NB4 (cell line): ENCODE results near the gene DDX41.
A peak's percentile ranks its signal among the peaks of the same experiment; 100 is the strongest.

Experiments used
- DNase-seq: peaks from one replicate; pipeline ENCODE4 v3.0.0; 2010; ENCODE audit warnings: low read depth
- H3K4me3 ChIP-seq: one replicate; pipeline ENCODE4 v1.5.1; 2011; ENCODE audit warnings: mild to moderate bottlenecking, low read depth, low read length, moderate library complexity
- CTCF ChIP-seq: IDR thresholded peaks from one replicate; pipeline ENCODE4 v1.5.1; 2012; ENCODE audit warnings: low read depth, low read length
- MAX ChIP-seq: IDR thresholded peaks from 2 replicates; pipeline ENCODE4 v1.6.1; 2011; ENCODE audit warnings: low read depth, low read length
- MYC ChIP-seq: IDR thresholded peaks from 2 replicates; pipeline ENCODE4 v1.6.1; 2011; ENCODE audit warnings: low read depth, low read length
- POLR2A ChIP-seq: IDR thresholded peaks from 2 replicates; pipeline ENCODE4 v1.6.1; 2011; ENCODE audit warnings: mild to moderate bottlenecking; ENCODE audit not compliant: insufficient read length; ENCODE audit errors: extremely low read depth

DDX41 gene

GRCh38 chr5:177496070-177496726 is 20.6 kb downstream of the DDX41 start:
- peak overlapping the region; percentile 58 for H3K4me3 ChIP-seq

GRCh38 chr5:177495243-177496060 is 21.3 kb downstream of the DDX41 start:
- peak overlapping the region; percentile 58 for H3K4me3 ChIP-seq
- DNase-seq = peak; percentile 70
- TF ChIP-seq CTCF = no peak
- TF ChIP-seq MAX = no peak
- no peak for TF ChIP-seq MYC
- TF ChIP-seq POLR2A = no peak

More at GRCh38 chr5:177496070-177496726, 20.6 kb downstream of the DDX41 start:
- DNase-seq = peak; percentile 40
- TF ChIP-seq MAX (no peak), MYC (no peak), POLR2A (no peak), CTCF (no peak)

- peak; percentile 95 for DNase-seq
These were observed 22.2 kb downstream of the DDX41 start for GRCh38 chr5:177494346-177495195.

GRCh38 chr5:177493795-177494345 is 22.9 kb downstream of the DDX41 start:
- no peak overlapping the region for H3K4me3 ChIP-seq
- no peak for TF ChIP-seq POLR2A
- TF ChIP-seq MAX = no peak
- TF ChIP-seq MYC = no peak
- no peak for TF ChIP-seq CTCF
- no peak for DNase-seq

More at GRCh38 chr5:177494346-177495195, 22.2 kb downstream of the DDX41 start:
- H3K4me3 ChIP-seq = no peak overlapping the region
- TF ChIP-seq MYC (peak; percentile 30; the same call in 1 of the 2 replicates), MAX (no peak), CTCF (peak; percentile 24)

- TF ChIP-seq CTCF (no peak), POLR2A (no peak), MAX (no peak), MYC (no peak)
- DNase-seq = no peak
These were observed 23.9 kb downstream of the DDX41 start for GRCh38 chr5:177492841-177493240.

More at GRCh38 chr5:177492841-177493240, 23.9 kb downstream of the DDX41 start:
- H3K4me3 ChIP-seq = no peak overlapping the region
